Pancreas (tissue), 10 donors: ENCODE data around the gene ESF1. TPM values are rescaled to one million over a fixed set of nuclear protein-coding genes. Genes with fewer than 3 reads are reported as not detected.

Source experiments
- ATAC-seq, 4 donors: fragments of 200-7000 bp; cut with Tn5 transposase; one replicate each; pipeline versions ENCODE4 v1.8.0 to v1.9.1; 2020; ENCODE audit warnings: mild to moderate bottlenecking in 4 of 4, moderate library complexity in 4 of 4
- DNase-seq, 6 donors: peaks; one replicate each; pipeline ENCODE4 v3.0.0-alpha.2; 2020
- FAIRE-seq: peaks from 2 replicates; lab custom pipeline; 2012; peaks lifted over from hg19 to GRCh38; lab: Jason Lieb, UNC
- H3K27ac ChIP-seq, 4 donors: fragments of 200-600 bp; sonication (generic); 1 replicate in 3 of 4; 2 replicates in 1 of 4; pipeline versions ENCODE4 v1.5.0 to v1.8.0; 2020
- H3K27me3 ChIP-seq, 4 donors: fragments of 200-600 bp; one replicate each; pipeline ENCODE4 v1.8.0; 2021
- H3K36me3 ChIP-seq, 3 donors: fragments of 200-600 bp; sonication (generic) in 1 of 3; one replicate each; pipeline versions ENCODE4 v1.5.0 to v1.8.0; 2020 to 2021
- H3K4me1 ChIP-seq, 3 donors: fragments of 200-600 bp; one replicate each; pipeline ENCODE4 v1.8.0; 2021
- H3K4me3 ChIP-seq, 4 donors: fragments of 200-600 bp; sonication (generic) in 2 of 4; one replicate each; pipeline versions ENCODE4 v1.5.0 to v1.8.0; 2020 to 2021
- H3K9me3 ChIP-seq, 4 donors: fragments of 200-600 bp; one replicate each; pipeline ENCODE4 v1.8.0; 2021
- whole genome bisulfite sequencing, 2 donors: extraction: QIAGEN DNeasy Blood & Tissue Kit; methylation state at CpG; one replicate each; pipeline ENCODE4 v1.1.7; 2013; 5-methylcytosine and 5-hydroxymethylcytosine counted together
- intact Hi-C, 3 donors: fragments of 100-400 bp; cut with DNase I; formaldehyde crosslinking; loops; one replicate each; pipeline versions ENCODE4 v1.11.1 to v1.14.2; 2022
- polyA plus RNA-seq, 2 donors: library from polyadenylated mRNA; stranded (reverse); fragments of 200-250 nt; gene quantifications; one replicate each; pipeline ENCODE4 v1.2.3, GENCODE V29; 2013
- total RNA-seq, 6 donors: library from RNA; stranded (reverse); fragmentation: NEBNext Ultra II Directional in 4 of 6; extraction: Animal tissue kit (Norgen Biotek cat#: 25700) in 4 of 6; gene quantifications; one replicate each; pipeline versions ENCODE4 v1.2.1 to v1.2.4, GENCODE V29; 2021 to 2023
- TF ChIP-seq, protein P1 (sequence below), 4 donors: fragments of 200-600 bp; sonication (generic) in 3 of 4; IDR thresholded peaks; one replicate each; pipeline versions ENCODE4 v1.5.0 to v1.8.0; 2021; ENCODE audit warnings: antibody characterized with exemption in 4 of 4
- donor health status: healthy with polysubstance abuse.
- donor health status: DM: no; HTN: no; CAD: no; lungs with moderate emphysema.
- donor health status: DM: no; HTN: no; CAD: no.
- donor health status: control.
- donor health status: control.
- donor health status: Bipolar disorder and iron deficiency.
- donor health status: DM: yes; HTN: yes; CAD: no.
- donor health status: DM: no; HTN: no; CAD: no.
- donor health status: DM: no; HTN: no; CAD: no.
- donor health status: DM: yes; HTN: yes; CAD: no.

Gene ESF1
- total and polyA plus RNA-seq, 8 donors, result 2.8 to 7.4 (median 5.9) TPM

DNA sequence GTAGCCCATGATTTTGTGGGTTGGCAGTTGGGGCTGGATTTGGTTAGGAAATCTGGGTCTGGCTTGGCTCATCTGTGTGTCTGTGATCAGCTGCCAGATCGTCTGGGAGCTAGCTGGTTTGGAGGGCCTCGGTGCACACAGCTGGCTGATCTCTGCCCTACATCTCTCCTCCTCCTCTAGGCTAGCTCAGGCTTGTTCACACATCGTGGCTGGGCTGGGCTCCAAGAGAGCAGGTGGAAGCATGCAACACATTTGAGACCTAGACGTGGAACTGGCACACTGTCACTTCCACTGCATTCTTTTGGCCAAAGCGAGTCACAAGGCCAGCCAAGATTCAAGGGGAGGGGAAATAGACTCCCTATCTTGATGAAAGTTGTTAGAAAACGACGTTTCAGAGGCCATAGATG, 16.0 kb upstream of the ESF1 start:
- peaks cover 0 to 18% (median 17%) of the 10 kb centered on the region in 3 donors for H3K36me3 ChIP-seq
- FAIRE-seq (no peak), ATAC-seq (peak; percentile 97 to 100 (median 99)), DNase-seq (peak; percentile 83 to 95 (median 91))
- peak overlapping the region; percentile 30 to 58 (median 39) for H3K27ac ChIP-seq
- intact Hi-C loops, result no loop called here
- WGBS, 2 donors, result 6% methylated on average over 7 of the region's 7 CpGs
- no peak overlapping the region for H3K4me3 ChIP-seq
- H3K9me3 ChIP-seq, result no peaks in the 10 kb centered on the region
- H3K27me3 ChIP-seq, result no peaks in the 10 kb centered on the region
- peaks cover 3 to 12% (median 7%) of the 10 kb centered on the region in 3 donors for H3K4me1 ChIP-seq
- TF ChIP-seq, protein P1, sequence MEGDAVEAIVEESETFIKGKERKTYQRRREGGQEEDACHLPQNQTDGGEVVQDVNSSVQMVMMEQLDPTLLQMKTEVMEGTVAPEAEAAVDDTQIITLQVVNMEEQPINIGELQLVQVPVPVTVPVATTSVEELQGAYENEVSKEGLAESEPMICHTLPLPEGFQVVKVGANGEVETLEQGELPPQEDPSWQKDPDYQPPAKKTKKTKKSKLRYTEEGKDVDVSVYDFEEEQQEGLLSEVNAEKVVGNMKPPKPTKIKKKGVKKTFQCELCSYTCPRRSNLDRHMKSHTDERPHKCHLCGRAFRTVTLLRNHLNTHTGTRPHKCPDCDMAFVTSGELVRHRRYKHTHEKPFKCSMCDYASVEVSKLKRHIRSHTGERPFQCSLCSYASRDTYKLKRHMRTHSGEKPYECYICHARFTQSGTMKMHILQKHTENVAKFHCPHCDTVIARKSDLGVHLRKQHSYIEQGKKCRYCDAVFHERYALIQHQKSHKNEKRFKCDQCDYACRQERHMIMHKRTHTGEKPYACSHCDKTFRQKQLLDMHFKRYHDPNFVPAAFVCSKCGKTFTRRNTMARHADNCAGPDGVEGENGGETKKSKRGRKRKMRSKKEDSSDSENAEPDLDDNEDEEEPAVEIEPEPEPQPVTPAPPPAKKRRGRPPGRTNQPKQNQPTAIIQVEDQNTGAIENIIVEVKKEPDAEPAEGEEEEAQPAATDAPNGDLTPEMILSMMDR (IDR thresholded peaks at IDR 0.05), result no peak

DNA sequence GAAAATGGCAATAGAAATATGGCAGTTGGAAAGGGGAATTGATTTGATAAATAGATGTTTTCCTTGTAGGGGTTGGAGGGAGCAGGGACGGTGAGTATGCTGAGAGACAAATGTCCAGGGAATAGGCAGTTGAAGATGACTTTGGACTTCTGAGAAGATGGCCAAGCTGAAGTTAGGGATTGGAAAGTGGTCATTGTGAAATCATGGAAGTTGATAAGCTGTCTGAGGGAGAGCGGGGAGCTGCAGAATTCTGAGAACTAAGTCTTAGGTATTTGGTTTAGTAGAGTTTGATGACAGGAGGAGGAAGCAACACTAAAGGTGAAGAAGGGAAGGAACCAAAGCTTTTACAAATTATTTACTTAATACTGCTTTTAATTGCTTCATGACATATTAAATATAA, 15.3 kb upstream of the ESF1 start:
- Histone ChIP-seq H3K27me3 (no peaks in the 10 kb centered on the region), H3K4me1 (peaks cover 3 to 12% (median 7%) of the 10 kb centered on the region in 3 donors), H3K27ac (peak overlapping the region in 3 of 4 donors; percentile 30 to 47 (median 31)), H3K4me3 (no peak overlapping the region), H3K36me3 (peaks cover 0 to 25% (median 20%) of the 10 kb centered on the region in 3 donors), H3K9me3 (no peaks in the 10 kb centered on the region)
- no peak for FAIRE-seq
- DNase-seq, result no peak
- TF ChIP-seq, protein P1 (IDR thresholded peaks at IDR 0.05), result no peak
- WGBS, 2 donors, result 81 to 92% methylated on average over 2 of the region's 2 CpGs
- no peak for ATAC-seq
- intact Hi-C loops, result no loop called here

DNA sequence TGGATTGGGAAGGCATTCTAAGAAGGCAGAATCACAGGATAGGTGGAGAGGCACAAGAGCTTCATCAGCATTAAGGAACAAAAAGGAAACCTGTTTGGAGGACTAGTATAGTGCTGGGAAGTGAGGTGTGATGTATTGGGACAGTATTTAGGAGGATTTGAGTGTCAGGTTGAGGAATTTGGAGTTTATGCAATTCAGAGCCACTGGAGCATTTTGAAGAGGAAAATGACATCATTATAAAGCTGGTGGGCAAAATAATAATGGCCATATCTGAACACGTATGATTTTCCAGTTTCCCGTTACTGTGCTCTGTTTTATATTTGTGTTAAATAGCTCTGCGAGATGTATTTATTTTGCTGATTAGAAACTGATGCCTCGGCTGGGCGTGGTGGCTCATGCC, 14.3 kb upstream of the ESF1 start:
- peaks cover 0 to 29% (median 22%) of the 10 kb centered on the region in 3 donors for H3K36me3 ChIP-seq
- no peaks in the 10 kb centered on the region for H3K27me3 ChIP-seq
- FAIRE-seq (no peak), ATAC-seq (no peak), DNase-seq (no peak)
- WGBS, 2 donors, result 79 to 86% methylated on average over 5 of the region's 5 CpGs
- H3K4me3 ChIP-seq, result no peak overlapping the region
- no peaks in the 10 kb centered on the region for H3K9me3 ChIP-seq
- peaks cover 3 to 12% (median 7%) of the 10 kb centered on the region in 3 donors for H3K4me1 ChIP-seq
- no peak overlapping the region for H3K27ac ChIP-seq
- TF ChIP-seq, protein P1 (IDR thresholded peaks at IDR 0.05), result no peak
- intact Hi-C loops, result no loop called here

DNA sequence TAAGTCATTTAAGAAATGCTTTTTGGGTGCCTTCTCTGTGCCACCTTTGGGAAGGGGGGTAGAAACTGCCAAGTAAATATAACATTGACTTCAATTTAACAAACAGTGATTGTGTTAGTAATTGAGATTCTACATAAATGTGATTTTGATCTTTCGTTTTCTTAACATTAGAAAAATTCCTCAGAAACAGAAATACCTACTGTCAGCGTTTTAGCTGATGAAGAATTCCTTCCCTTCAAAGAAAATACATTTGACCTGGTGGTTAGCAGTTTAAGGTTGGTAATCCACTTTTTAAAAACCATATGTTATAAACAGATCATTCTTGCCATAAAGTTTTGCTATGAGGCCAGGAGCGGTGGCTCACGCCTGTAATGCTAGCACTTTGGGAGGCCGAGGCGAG, 9.9 kb upstream of the ESF1 start:
- no peak for ATAC-seq
- 93 to 96% methylated on average over 6 of the region's 6 CpGs for WGBS, 2 donors

DNA sequence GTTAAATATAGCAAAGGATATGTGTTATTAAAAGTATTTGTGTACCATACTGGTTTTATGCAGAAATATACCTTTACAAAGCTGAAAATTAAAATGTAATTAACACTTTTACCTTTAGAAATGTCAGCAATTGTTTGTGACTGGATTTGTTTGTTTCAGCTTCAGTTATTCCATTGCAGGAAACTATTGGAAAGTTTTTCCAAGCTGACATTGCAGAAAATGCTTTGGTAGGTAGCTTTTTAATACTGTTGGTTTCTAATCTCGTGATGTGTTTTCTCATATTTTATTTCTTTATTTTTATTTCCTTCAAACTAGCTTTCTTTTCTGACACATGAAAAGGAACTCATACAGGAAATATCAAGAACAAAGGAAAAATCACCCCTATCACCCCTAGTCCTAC, 8.3 kb upstream of the ESF1 start:
- 93 to 97% methylated on average over 1 of the region's 1 CpG for WGBS, 2 donors
- no peak overlapping the region for H3K27ac ChIP-seq
- no peaks in the 10 kb centered on the region for H3K9me3 ChIP-seq
- no peak overlapping the region for H3K4me3 ChIP-seq
- intact Hi-C loops, result no loop called here
- FAIRE-seq (no peak), ATAC-seq (no peak), DNase-seq (no peak)
- TF ChIP-seq, protein P1 (IDR thresholded peaks at IDR 0.05), result no peak
- peaks cover 0 to 29% (median 14%) of the 10 kb centered on the region in 3 donors for H3K36me3 ChIP-seq
- H3K4me1 ChIP-seq, result peaks cover 0 to 8% (median 6%) of the 10 kb centered on the region in 3 donors
- no peaks in the 10 kb centered on the region for H3K27me3 ChIP-seq

More for the DNA sequence above, 9.9 kb upstream of the ESF1 start:
- intact Hi-C loops, result no loop called here
- Histone ChIP-seq H3K27ac (no peak overlapping the region), H3K4me1 (no peaks in the 10 kb centered on the region), H3K36me3 (peaks cover 0 to 29% (median 14%) of the 10 kb centered on the region in 3 donors), H3K9me3 (no peaks in the 10 kb centered on the region), H3K27me3 (no peaks in the 10 kb centered on the region), H3K4me3 (no peak overlapping the region)
- DNase-seq (no peak), FAIRE-seq (no peak)
- TF ChIP-seq, protein P1 (IDR thresholded peaks at IDR 0.05), result no peak
